HG03378 (cell line): ENCODE results near the gene HNF1A.
"Not testable (repeated sequence)": the region's sequence is repeated elsewhere in the genome, so short reads cannot be mapped to it uniquely, and the experiment has no call there.

Source experiments
- ATAC-seq: cut with Tn5 transposase; IDR thresholded peaks from one replicate; pipeline ENCODE4 v1.9.1; 2021; ENCODE audit warnings: mild to moderate bottlenecking, moderate library complexity; ENCODE audit not compliant: unreplicated experiment

The HNF1A gene

DNA sequence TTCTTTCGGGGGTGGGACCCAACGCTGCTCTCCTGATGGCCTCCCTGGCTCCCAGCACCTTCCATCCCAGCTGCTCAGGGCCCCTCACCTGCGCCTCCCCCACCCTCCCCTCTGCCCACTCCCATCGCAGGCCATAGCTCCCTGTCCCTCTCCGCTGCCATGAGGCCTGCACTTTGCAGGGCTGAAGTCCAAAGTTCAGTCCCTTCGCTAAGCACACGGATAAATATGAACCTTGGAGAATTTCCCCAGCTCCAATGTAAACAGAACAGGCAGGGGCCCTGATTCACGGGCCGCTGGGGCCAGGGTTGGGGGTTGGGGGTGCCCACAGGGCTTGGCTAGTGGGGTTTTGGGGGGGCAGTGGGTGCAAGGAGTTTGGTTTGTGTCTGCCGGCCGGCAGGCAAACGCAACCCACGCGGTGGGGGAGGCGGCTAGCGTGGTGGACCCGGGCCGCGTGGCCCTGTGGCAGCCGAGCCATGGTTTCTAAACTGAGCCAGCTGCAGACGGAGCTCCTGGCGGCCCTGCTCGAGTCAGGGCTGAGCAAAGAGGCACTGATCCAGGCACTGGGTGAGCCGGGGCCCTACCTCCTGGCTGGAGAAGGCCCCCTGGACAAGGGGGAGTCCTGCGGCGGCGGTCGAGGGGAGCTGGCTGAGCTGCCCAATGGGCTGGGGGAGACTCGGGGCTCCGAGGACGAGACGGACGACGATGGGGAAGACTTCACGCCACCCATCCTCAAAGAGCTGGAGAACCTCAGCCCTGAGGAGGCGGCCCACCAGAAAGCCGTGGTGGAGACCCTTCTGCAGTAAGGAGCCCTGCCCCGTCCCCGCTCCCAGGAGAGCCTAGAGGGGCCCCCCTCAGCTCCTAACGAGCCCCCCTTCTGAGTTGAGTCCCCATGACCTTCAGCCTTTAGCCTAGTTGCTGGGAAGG, at the start of gene HNF1A:
Gene HNF1A, plus strand, starts transcription at position 248 of the 924 bp plus-strand sequence. Its CDS starts 226 bp downstream, at position 474.
- ATAC-seq, result no peak

- no peak for ATAC-seq
Measured at GRCh38 chr12:120928864-120929652, 49.3 kb upstream of the HNF1A start.

GRCh38 chr12:120930032-120930431, 48.3 kb upstream of the HNF1A start:
- no peak for ATAC-seq

DNA sequence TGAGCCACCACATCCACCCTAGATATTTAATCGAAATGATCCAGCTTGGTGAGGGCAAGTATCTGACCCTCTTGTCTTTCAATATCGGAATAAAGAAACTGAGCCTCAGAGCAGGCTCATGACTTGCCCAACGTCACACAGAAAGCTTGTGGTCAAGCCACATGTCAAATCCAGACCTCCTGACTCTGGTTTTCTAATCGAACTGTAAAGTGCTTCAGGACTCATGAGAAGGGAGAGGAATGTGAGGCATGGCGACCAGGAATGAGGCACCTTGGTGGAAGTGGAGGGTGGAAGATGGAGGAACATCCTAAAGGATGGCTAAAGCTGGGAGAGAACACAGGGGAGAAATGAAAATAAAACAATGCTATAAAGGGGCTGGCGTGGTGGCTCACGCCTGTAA, 46.3 kb upstream of the HNF1A start:
- no peak for ATAC-seq

DNA sequence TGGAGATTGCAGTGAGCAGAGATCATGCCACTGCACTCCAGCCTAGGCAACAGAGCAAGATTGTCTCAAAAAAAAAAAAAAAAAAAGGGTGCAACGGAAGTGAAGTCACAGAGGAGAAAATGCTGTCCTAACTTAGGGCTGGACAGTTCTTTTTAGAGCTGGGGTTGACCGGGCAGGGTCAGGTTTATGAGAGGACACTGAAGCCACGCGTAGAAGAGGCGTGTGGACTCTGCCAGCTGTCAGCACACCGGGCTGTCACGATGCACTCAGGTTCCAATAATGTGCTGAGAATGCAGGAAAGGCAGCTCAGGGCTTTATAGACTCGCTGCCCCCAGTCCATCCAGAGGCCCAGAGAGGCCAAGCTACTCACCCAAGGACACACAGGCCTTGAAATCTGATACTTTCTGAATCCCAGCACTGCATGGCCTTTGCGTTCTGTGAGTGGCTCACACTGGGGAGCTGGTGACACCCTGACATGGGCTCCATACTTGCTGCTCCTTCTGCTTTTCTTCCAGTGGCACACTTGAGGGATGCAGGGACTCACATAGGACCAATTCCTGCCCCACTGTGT, 45.3 kb upstream of the HNF1A start:
- ATAC-seq, result no peak

DNA sequence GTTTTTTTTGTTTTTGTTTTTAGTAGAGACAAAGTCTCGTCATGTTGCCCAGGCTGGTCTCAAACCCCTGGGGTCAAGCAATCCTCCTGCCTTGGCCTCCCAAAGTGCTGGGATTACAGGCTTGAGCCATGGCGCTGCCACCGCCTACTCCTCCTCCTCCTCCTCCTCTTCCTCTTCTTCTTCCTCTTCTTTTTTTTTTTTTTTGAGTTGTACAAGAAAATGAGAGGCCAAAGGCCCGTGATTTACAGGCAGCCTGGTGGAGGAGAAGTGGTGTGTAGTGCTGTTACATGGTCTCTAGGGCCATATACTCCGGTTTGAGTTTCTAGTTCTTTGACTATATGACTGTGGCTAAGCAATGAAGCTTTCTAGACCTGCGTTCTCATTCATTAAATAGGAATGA, 44.6 kb upstream of the HNF1A start:
- no peak for ATAC-seq

- ATAC-seq, result no peak
Measured at GRCh38 chr12:120936197-120936596, 42.1 kb upstream of the HNF1A start.

DNA sequence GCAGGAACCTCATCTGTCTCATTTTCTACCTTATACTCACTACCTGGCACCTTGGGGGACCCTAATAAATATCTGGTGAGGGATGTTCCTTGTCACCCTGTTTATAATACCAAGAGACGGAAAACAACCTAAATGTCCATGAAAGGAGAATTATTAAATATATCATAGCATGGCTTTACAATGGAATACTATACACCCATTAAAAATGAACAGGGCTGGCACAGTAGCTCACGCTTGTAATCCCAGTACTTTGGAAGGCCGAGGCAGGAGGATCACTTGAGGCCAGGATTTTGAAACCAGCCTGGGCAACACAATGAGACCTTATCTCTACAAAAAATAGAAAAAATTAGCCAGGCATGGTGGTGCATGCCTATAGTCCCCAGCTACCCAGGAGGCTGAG, 39.8 kb upstream of the HNF1A start:
- ATAC-seq, result no peak

GRCh38 chr12:120939523-120939922, 38.8 kb upstream of the HNF1A start:
- no peak for ATAC-seq

GRCh38 chr12:120940006-120940405, 38.3 kb upstream of the HNF1A start:
- no peak for ATAC-seq

GRCh38 chr12:120940799-120941198, 37.5 kb upstream of the HNF1A start:
- no peak for ATAC-seq

- no peak for ATAC-seq
Measured at GRCh38 chr12:120941412-120941811, 36.9 kb upstream of the HNF1A start.

- ATAC-seq, result no peak
Measured at GRCh38 chr12:120941846-120942405, 36.4 kb upstream of the HNF1A start.

- no peak for ATAC-seq
Measured at GRCh38 chr12:120943482-120943881, 34.9 kb upstream of the HNF1A start.

DNA sequence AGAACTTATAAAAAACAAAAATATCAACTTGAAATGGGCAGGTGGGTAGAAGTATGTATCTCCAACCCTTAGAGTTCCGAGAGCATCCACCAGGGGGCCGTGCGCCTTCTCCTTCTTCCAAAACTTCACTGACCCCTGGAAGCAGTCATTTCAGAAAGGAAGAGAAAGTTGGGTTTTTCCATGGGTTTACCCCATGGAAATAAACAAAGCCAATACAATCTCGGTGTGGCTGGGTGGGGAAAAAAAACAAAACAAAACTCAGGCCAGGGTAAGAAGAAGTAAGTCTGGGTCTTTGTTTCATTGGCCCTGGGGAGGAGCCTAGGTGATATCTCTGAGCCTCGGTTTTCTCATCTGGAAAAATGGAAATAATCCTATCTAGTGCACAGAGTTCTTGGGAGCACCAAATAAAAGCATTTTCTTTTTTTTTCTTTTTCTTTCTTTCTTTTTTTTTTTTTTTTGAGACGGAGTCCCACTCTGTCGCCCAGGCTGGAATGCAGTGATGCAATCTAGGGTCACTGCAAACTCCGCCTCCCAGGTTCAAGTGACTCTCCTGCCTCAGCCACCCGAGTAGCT, 33.6 kb upstream of the HNF1A start:
- ATAC-seq, result no peak

DNA sequence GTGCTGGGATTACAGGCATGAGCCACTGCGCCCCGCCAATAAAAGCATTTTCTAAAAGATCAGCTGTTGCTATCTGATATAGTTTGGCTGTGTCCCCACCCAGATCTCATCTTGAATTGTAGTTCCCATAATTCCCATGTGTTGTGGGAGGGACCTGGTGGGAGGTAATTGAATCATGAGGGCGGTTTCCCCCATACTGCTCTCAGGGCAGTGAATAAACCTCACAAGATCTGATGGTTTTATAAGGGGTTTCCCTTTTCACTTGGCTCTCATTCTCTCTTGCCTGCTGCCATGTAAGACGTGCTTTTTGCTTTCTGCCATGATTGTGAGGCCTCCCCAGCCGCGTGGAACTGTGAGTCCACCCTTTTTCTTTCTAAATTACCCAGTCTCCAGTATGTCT, 32.8 kb upstream of the HNF1A start:
- ATAC-seq, result not testable (repeated sequence)

- not testable (repeated sequence) for ATAC-seq
Measured at GRCh38 chr12:120950260-120950799, 28.0 kb upstream of the HNF1A start.

DNA sequence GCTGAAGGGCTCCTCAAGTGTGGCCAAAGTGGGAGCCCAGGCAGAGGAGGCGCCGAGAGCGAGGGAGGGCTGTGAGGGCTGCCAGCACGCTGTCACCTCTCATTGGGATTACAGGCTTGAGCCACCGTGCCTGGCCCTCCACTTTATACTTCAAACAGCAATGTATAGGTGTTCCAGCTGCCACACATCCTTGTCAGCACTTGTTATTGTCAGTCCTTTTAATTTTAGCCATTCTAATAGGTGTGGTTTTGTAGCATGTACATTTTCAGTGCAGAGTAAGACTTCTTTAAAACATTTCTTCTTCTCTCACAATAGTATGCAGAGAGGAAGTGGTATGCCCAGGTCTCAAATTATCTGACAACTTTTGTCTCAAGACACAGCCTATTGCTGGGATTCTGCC, 27.5 kb upstream of the HNF1A start:
- no peak for ATAC-seq

GRCh38 chr12:120955232-120955631, 23.1 kb upstream of the HNF1A start:
- no peak for ATAC-seq

GRCh38 chr12:120956579-120957300, 21.6 kb upstream of the HNF1A start:
- no peak for ATAC-seq
